Heart left ventricle (tissue), 13 donors: ENCODE data around the gene CCDC134.

ENCODE experiments used
- CTCF ChIP-seq, 12 donors: fragments of 200-600 bp; sonication (generic) in 4 of 12; IDR thresholded peaks; one replicate each; pipeline versions ENCODE4 v1.5.0 to v1.8.0; 2018 to 2022; ENCODE audit warnings: antibody characterized with exemption in 12 of 12, mild to moderate bottlenecking in 5 of 12
- POLR2A ChIP-seq, 2 donors: fragments of 450-650 bp; IDR thresholded peaks; one replicate each; pipeline ENCODE4 v1.6.1; 2017; ENCODE audit warnings: antibody characterized with exemption in 2 of 2, mild to moderate bottlenecking in 2 of 2, moderate library complexity in 2 of 2
- donor health status: ischemic (EF 13 %, LVEDD 7.1; RV severe dilation, severe dysfunction).
- donor health status: DM: no; HTN: yes; CAD: no.
- donor health status: DM: no; HTN: no; CAD: no.
- donor health status: ischemic (EF 25% LVEDD 6.9; RV normal size, moderate dysfunction).
- donor health status: ischemic (EF 25% LVEDD 5.7; RV mildly dilated, moderate dysfunction).
- donor health status: ischemic (EF 35%, LVEDD 5.7; RV mildly dilated, moderate dysfunction).
- donor health status: nonischemic (EF 11% LVEDD 7.7; RV severe dilation, severe dysfunction).
- donor health status: DM: yes; HTN: yes; CAD: no.
- donor health status: PGD.
- donor health status: ischemic (EF 29% LVEDD 5.4; RV normal size, mild dysfunction).
- donor health status: nonischemic (EF 23%, LVEDD 6.1; RV moderate dilation, normal function).

GRCh38 chr22:41844513-41844912 lies 44.0 kb downstream of the CCDC134 start:
- TF ChIP-seq POLR2A (IDR thresholded peaks at IDR 0.05) (no peak), CTCF (IDR thresholded peaks at IDR 0.05) (no peak)
